RPMI8226 (cell line): ENCODE data around the gene MED12L.

Experiments used
- DNase-seq: peaks from one replicate; pipeline ENCODE4 v3.0.0-alpha.2; 2015

MED12L gene

DNA sequence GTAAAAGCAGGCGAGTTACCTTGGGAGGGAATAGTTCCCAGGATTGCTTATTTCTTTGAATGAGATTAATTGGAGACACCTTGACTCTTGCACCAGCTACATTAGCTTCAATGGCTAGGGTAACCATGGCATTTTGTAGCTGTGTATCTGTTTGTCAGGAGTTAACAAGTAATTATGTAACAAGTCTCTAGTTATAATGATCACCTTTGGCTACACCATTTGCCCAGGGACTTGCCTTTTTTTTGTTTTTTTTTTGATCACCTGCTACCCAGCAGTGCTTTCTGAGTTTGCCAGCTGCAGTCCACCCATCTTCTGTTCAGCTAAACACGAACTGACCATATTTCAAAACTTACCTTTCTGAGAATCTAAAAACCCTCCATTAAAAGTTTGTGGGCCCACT lies 2.2 kb downstream of the MED12L start:
- no peak for DNase-seq

DNA sequence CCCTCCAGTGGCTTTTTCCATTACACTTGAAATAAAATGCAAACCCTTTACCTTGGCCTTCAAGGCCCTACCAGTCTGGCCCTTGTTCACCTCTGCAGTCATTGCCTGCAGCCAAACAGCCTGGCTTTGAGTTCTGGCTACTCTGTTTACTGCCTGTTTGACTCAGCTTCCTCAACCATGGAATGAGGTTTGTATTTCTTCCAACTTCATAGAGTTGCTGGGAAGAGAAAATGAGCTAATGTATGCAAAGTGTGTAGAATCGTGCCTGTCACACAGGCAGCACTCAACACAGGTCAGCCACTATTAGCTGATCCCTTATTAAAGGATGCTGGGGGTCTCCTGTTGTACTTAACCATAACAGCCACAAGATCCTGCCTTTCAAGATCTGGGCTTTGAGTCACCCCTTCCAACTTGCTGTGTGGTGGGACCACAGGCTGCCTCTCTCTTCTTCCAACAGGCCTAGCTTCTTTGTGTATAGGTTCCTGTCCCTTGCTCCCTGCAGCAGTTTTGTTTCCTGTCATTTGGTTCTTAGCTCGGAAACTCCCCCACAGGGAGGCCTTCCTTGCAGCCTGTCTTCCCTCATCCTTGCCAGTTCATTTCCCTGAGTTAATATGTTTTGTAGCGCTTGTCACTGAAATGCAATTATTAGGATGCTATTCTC lies 6.4 kb downstream of the MED12L start:
- DNase-seq: no peak

- DNase-seq: no peak
Measured at GRCh38 chr3:151093148-151093547, 7.7 kb downstream of the MED12L start.

DNA sequence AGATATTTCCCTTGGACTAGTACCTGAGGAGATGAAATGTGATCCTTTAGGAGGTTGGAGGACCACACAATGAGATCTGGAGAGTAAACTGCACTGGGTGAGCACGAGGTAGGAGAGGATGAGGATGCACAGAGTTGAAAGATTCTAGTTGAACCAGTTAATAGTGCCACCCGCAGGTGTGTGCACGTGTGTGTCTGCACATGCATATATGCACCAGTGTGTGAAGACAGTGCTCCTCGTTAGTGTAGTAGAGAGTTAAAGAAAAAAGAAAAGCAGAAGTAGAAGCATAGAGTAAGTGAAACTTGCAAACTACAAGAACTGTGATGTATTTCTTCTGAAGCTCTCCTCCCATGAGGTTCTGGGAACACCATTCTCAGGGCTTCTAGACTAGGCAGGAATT lies 8.4 kb downstream of the MED12L start:
- no peak for DNase-seq

GRCh38 chr3:151096716-151097115 lies 11.3 kb downstream of the MED12L start:
- no peak for DNase-seq

GRCh38 chr3:151100076-151100475 lies 14.6 kb downstream of the MED12L start:
- no peak for DNase-seq

DNA sequence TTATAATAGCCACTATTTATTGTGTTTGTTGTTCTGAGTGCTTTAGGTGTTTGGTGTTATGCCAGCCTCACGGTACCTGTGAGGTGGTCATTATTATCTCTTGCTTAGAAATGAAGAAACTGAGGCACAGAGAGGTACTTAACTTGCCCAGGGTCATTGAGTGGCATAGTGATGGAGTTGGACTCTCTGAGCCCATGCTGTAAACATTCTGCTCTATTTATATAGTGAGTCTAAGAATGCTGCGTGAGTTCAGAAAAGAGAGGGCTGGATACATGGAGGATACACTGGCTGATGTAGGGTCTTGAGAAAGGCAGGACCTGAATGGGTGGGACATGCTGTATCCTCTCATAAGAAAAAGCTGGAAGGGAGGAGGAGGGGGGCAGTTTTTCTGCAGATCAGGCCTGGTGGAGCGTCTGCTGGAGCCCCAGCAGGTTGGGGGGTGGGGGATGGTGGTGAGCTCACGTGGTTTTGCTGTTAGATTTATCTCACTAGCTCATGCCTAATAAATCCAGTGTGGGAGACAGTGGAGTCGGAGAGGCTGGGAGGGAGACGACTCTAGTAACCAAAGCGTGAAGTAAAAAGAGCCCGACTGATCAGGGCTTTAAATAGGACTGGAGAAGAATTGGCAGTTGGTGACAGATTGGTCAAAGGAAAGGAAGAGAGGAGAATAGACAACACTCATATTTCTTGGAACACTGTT lies 16.0 kb downstream of the MED12L start:
- no peak for DNase-seq

- DNase-seq: no peak
Measured at GRCh38 chr3:151106311-151106710, 20.8 kb downstream of the MED12L start.

DNA sequence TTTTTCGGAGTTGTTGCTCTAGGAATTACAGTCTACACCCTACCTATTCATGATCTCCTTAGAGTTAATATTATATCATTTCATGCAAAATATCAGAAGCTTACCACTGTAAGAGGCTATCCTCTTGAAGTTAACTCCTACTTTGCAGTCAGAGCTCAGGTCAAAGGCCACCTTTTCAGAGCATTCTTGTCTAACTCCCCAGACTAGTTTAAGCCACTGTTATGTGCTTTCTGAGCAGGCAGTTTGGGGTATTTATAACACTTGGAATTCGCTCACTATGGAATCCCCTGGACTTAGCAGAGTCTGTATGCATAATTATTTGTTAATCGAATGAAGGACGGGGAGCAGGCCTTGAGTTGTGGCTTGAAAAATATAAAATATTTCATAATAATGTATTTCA lies 21.7 kb downstream of the MED12L start:
- DNase-seq: no peak

DNA sequence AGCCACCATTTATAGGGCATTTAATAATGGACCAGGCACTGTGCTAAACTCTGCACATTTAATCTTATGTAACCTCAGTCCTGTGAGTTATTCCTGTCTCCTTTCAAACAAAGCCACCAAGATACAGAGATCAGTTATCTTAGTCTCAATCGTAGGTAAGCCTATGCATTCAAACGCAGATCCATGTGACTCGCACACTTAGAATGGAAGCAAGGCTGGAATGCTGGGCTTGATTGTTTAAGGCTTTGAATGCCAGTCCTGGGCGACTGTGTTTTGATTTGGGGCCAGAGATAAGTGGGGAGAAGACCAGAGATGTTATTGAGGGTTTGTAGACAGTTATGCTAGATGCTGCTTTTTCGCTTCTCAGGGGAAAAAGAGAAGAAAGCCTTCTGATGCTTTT lies 22.2 kb downstream of the MED12L start:
- no peak for DNase-seq

- DNase-seq: no peak
Measured at GRCh38 chr3:151109286-151109800, 23.9 kb downstream of the MED12L start.

DNA sequence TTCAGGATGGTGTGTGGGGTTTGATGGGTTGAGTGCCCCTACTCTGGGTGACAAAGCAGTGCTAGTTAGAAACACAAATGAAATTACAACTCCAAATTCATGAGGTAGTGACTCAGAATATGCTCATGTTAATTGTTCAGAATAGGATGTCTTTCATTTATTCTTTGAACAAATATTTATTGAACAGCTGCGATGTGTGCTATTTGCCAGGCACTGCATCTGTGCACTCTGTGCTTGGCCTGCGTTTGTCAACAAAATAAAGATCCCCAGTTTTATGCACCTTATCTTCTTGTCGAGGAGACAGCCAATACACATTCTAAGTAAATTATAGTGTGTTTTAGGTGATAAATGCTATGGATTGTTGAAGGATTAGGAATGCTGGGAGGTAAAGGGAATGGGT lies 27.3 kb downstream of the MED12L start:
- no peak for DNase-seq

DNA sequence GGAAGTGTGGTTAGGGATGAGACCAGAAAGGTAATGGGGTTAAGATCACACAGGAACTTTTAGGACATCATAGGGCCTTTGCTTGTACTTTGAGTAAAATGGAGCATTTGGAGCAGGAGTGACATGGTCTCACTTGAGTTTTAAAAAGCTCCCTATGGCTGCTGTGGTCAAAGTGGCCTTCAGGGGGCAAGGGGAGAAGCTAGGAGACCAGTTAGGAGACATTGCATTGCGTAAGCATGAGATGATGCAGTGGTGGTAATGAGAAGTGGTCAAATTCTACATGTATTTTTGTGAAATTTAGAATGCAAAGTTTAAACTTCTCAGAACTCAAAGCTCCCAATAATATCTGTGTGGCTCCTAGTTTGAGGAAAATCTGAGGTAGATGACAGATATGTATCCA lies 27.9 kb downstream of the MED12L start:
- no peak for DNase-seq

- no peak for DNase-seq
Measured at GRCh38 chr3:151117047-151117446, 31.6 kb downstream of the MED12L start.

DNA sequence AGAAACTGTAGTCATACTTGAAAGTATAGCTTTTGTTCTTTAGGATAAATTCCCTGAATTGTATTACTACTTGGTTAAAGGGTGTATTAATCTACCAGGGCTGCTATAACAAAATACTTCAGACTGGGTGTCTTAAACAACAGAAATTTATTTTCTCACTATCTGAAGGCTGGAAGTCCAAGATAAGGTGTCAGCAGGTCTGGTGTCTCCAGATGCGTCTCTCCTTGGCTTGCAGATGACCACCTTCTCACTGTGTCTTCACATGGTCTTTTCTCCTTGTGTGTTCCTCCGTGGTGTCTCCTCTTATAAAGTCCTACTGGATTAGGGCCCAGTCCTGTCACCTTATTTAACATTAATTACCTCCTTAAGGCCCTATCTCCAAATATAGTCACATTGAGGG lies 33.7 kb downstream of the MED12L start:
- no peak for DNase-seq

GRCh38 chr3:151120409-151120808 lies 34.9 kb downstream of the MED12L start:
- no peak for DNase-seq

GRCh38 chr3:151121016-151121415 lies 35.6 kb downstream of the MED12L start:
- no peak for DNase-seq

DNA sequence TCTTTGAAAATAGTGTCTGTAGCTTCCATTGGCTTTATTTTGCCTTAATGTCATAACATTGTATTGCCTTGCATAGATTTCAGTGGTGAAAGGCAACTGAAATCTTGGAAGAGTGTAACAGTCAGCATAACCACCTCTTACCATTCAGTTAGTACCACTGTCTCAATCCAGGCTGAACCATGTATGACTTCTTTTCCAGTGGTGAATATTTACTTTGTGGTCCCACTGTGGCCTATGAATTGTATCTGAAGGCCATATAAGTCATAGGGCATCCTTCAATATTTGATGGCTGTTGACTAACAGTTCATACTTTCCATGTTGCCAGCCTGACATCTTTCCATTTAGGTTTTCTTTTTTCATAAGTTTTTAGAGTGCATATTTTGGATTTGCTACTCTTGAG lies 38.4 kb downstream of the MED12L start:
- DNase-seq: no peak

GRCh38 chr3:151124476-151124875 lies 39.0 kb downstream of the MED12L start:
- no peak for DNase-seq

- no peak for DNase-seq
Measured at GRCh38 chr3:151130428-151130827, 45.0 kb downstream of the MED12L start.

DNA sequence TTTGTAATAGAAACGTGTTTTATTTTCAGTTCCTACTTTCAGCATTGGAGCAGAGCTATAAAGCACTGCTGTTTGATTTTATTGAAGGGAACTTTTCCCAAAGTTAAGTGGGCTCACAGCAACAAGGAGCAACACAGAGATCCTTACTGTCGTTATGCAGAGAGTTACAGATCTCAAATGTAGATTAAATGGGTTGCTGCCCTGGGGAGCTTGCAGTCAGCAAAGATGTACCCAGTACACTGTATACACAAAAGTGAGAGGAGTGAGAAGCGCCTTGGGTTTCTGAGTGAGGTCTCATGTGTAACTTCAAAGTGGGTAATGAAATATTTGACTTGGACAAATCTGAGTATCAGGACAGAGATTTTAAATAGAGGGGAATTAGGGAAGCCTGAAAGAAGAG lies 47.7 kb downstream of the MED12L start:
- DNase-seq: no peak

DNA sequence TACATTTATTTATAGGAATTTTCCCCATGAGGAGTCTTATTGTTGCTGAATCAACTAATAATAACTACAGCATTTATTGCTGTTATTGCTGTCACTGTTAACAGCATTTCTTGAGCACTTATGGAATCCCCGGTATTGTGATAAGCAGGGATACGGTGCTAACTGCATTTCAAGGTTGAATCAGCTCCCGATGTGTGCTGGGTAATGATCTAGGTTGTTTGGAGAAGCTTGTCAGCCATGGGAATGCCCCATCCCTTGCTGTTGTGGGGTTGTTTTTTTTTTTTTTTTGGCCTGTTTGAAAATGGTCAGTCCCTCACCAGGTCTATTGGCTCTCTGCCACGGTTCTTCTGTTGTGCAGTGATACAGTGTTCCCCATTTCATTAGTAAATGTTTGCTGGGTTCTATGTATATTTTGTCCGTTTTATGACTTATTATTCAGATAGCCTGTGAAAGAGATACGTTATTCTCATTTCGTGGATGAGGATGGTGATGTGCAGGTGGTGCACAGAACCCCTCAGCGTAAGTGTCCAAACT lies 48.5 kb downstream of the MED12L start:
- DNase-seq: no peak

GRCh38 chr3:151135541-151136337 lies 50.3 kb downstream of the MED12L start:
- DNase-seq: peak; percentile 72

- no peak for DNase-seq
Measured at GRCh38 chr3:151142929-151143328, 57.5 kb downstream of the MED12L start.
